Measurements from ENCODE around the gene TSC2. TPM values are rescaled to one million over a fixed set of nuclear protein-coding genes. Genes with fewer than 3 reads are reported as not detected.

Gene TSC2
- total and polyA plus RNA-seq, 2 experiments from 2014 or later, result 41.8 to 78.7 TPM

DNA sequence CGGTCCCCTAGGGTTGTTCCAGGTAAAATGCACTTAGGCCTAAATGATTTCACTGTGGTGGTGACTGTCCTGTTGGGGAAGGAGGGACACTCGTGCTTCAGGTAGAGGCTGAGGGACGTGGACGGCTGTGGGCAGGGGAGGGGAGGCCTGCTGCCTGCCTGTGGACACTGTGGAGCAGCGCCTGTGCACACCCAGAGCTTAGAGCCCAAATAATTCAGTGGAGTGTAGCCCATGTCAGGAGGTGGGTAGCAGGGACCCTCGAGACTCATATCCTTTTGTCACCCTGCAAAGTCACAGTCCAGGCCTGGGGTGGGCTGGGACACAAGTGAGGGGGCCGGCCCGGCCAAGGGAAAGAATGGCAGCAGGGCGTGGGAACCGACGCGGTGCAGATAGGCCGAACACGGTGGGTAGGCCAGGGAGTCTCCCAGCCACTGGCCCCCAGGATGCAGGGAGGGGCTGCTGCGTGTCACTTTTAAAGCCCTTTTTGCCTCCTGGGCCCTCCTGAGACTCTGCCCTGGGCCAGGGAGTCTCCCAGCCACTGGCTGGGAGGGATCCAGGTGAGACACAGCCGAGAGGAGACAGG is 21.8 kb upstream of the TSC2 start:
- peaks cover 36% of the 10 kb centered on the region for H3K4me1 ChIP-seq (ENCODE audit: insufficient read depth)
- no peak overlapping the region for H3K27ac ChIP-seq
- no peaks in the 10 kb centered on the region for H3K27me3 ChIP-seq
- H2AFZ ChIP-seq, result no peak overlapping the region
- peaks cover 20% of the 10 kb centered on the region for H3K79me2 ChIP-seq
- no peaks in the 10 kb centered on the region for H3K36me3 ChIP-seq (replicated peaks; ENCODE audit: insufficient read depth, low read depth)
- peaks cover 8% of the 10 kb centered on the region for H4K20me1 ChIP-seq (ENCODE audit: insufficient read depth, poor library complexity, severe bottlenecking)
- no peak for DNase-seq (ENCODE audit: low spot score)
- H3K9me3 ChIP-seq (ENCODE audit: low read depth), result no peaks in the 10 kb centered on the region
- H3K4me2 ChIP-seq, result peak overlapping the region; percentile 89
- H3K4me3 ChIP-seq, result no peak overlapping the region
- TF ChIP-seq, protein P1, sequence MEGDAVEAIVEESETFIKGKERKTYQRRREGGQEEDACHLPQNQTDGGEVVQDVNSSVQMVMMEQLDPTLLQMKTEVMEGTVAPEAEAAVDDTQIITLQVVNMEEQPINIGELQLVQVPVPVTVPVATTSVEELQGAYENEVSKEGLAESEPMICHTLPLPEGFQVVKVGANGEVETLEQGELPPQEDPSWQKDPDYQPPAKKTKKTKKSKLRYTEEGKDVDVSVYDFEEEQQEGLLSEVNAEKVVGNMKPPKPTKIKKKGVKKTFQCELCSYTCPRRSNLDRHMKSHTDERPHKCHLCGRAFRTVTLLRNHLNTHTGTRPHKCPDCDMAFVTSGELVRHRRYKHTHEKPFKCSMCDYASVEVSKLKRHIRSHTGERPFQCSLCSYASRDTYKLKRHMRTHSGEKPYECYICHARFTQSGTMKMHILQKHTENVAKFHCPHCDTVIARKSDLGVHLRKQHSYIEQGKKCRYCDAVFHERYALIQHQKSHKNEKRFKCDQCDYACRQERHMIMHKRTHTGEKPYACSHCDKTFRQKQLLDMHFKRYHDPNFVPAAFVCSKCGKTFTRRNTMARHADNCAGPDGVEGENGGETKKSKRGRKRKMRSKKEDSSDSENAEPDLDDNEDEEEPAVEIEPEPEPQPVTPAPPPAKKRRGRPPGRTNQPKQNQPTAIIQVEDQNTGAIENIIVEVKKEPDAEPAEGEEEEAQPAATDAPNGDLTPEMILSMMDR (IDR thresholded peaks at IDR 0.05; ENCODE audit: poor library complexity), result no peak
- TF ChIP-seq EZH2 (IDR thresholded peaks at IDR 0.05; ENCODE audit: borderline replicate concordance) (no peak), EZH2phosphoT487 (IDR thresholded peaks at IDR 0.05; ENCODE audit: low read depth, severe bottlenecking, unreplicated experiment) (no peak)
- WGBS (ENCODE audit: low lambda C conversion rate, missing lambda C conversion rate), result 95% methylated on average over 9 of the region's 16 CpGs
- H3K9me2 ChIP-seq (replicated peaks; ENCODE audit: insufficient read depth), result no peaks in the 10 kb centered on the region

DNA sequence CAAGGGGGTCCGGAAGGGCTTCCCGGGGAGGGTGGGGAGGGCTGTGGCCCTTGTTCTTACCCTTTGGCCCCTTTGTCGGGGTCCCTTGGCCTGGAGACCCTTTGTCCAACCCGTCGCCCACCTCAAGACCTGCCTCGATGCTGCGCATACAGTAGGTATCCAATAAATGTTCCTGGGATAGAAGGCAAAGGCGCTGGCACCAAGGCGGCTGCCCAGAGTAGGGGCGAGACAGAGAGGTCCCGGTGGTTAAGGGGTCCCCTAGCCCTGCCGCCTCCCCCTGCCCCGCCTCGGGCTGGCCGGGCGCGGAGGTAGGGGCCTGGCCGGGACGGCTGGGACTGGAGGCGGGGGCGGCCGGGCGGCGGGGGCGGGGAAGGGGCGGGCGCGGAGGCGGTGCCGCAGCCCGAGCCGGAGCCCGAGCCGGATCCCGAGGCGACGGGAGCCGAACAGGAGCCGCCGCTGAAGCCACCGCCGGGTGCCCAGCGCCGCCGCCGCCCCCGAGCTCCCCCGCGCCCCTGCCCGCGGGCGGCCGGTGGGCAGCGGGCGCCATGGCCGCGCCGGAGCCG is 21.2 kb upstream of the TSC2 start, which contains the start of gene NHERF2:
Gene NHERF2, plus strand, starts transcription at position 442 of the 563 bp plus-strand sequence. Its CDS starts 104 bp downstream, at position 546.
- WGBS (ENCODE audit: low lambda C conversion rate, missing lambda C conversion rate), result 90% methylated on average over 2 of the region's 59 CpGs
- Histone ChIP-seq H3K36me3 (replicated peaks; ENCODE audit: insufficient read depth, low read depth) (no peaks in the 10 kb centered on the region), H3K9me2 (replicated peaks; ENCODE audit: insufficient read depth) (no peaks in the 10 kb centered on the region), H3K9me3 (ENCODE audit: low read depth) (no peaks in the 10 kb centered on the region), H4K20me1 (ENCODE audit: insufficient read depth, poor library complexity, severe bottlenecking) (peaks cover 8% of the 10 kb centered on the region), H3K27ac (peak within 1 kb of the TSS; percentile 3), H3K27me3 (no peaks in the 10 kb centered on the region), H3K4me2 (peak within 1 kb of the TSS; percentile 97), H3K4me1 (ENCODE audit: insufficient read depth) (peaks cover 36% of the 10 kb centered on the region), H3K4me3 (peak within 1 kb of the TSS; percentile 82), H3K79me2 (peaks cover 20% of the 10 kb centered on the region), H2AFZ (peak within 1 kb of the TSS; percentile 52)
- TF ChIP-seq, protein P1 (IDR thresholded peaks at IDR 0.05; ENCODE audit: poor library complexity), result no peak
- TF ChIP-seq EZH2phosphoT487 (IDR thresholded peaks at IDR 0.05; ENCODE audit: low read depth, severe bottlenecking, unreplicated experiment) (no peak), EZH2 (IDR thresholded peaks at IDR 0.05; ENCODE audit: borderline replicate concordance) (no peak)
- DNase-seq (ENCODE audit: low spot score), result peak; percentile 77

DNA sequence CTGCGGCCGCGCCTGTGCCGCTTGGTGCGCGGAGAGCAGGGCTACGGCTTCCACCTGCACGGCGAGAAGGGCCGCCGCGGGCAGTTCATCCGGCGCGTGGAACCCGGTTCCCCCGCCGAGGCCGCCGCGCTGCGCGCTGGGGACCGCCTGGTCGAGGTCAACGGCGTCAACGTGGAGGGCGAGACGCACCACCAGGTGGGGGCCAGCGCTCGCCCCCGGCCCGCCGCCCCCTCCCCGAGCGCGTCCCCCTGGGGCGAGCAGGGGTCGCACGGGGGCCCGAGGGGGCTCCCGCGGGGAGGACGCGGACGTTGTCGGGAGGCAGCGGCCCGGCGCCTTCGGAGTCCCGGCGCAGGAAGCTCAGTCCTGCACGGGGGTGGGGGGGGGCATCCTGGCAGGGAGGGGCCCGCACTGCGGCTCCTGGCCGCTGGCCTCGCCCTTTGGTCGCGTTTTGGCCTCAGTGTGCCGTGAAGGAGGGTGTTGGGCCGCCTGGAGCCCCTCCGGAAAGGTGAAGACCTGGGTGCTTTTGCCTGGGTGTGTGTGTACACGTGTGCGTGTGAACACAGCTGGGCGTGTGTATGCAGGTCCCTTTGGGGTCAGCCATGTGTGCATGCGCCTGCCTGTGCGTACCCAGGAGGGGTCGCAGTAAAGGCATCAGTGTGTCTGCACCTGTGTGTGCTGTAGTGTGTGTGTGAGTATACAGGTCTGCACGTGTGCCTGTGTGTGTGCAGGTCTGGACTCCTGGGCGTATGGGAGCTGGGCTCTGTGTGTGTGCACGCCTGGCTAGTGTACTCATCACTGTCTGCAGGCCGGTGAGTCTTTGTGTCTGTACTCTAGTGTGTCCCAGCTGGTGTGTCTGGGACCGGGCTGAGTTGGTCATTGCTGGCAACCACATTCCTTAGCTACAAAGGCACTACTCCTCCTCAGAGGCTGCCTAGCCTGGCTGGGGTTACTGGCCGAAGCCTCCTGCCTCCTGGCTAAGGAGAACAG is 20.5 kb upstream of the TSC2 start:
- peaks cover 36% of the 10 kb centered on the region for H3K4me1 ChIP-seq (ENCODE audit: insufficient read depth)
- 17% methylated on average over 29 of the region's 76 CpGs for WGBS (ENCODE audit: low lambda C conversion rate, missing lambda C conversion rate)

More for the DNA sequence above, 20.5 kb upstream of the TSC2 start:
- H3K4me3 ChIP-seq, result peak overlapping the region; percentile 82
- peak overlapping the region; percentile 3 for H3K27ac ChIP-seq
- TF ChIP-seq, protein P1 (IDR thresholded peaks at IDR 0.05; ENCODE audit: poor library complexity), result no peak
- TF ChIP-seq EZH2phosphoT487 (IDR thresholded peaks at IDR 0.05; ENCODE audit: low read depth, severe bottlenecking, unreplicated experiment), result no peak
- no peak for TF ChIP-seq EZH2 (IDR thresholded peaks at IDR 0.05; ENCODE audit: borderline replicate concordance)
- DNase-seq (ENCODE audit: low spot score), result no peak
- H4K20me1 ChIP-seq (ENCODE audit: insufficient read depth, poor library complexity, severe bottlenecking), result peaks cover 8% of the 10 kb centered on the region
- peak overlapping the region; percentile 97 for H3K4me2 ChIP-seq
- H3K9me3 ChIP-seq (ENCODE audit: low read depth), result no peaks in the 10 kb centered on the region
- H3K27me3 ChIP-seq, result no peaks in the 10 kb centered on the region
- H3K79me2 ChIP-seq, result peaks cover 21% of the 10 kb centered on the region
- peak overlapping the region; percentile 52 for H2AFZ ChIP-seq
- H3K36me3 ChIP-seq (replicated peaks; ENCODE audit: insufficient read depth, low read depth), result no peaks in the 10 kb centered on the region
- no peaks in the 10 kb centered on the region for H3K9me2 ChIP-seq (replicated peaks; ENCODE audit: insufficient read depth)

Data from hepatocyte (in vitro differentiated cells).